HG02623 (cell line): ENCODE measurements around the gene DHX58.

Experiments
- ATAC-seq: cut with Tn5 transposase; IDR thresholded peaks from one replicate; pipeline ENCODE4 v1.9.1; 2021; ENCODE audit warnings: moderate library complexity; ENCODE audit not compliant: unreplicated experiment

DHX58 gene

DNA sequence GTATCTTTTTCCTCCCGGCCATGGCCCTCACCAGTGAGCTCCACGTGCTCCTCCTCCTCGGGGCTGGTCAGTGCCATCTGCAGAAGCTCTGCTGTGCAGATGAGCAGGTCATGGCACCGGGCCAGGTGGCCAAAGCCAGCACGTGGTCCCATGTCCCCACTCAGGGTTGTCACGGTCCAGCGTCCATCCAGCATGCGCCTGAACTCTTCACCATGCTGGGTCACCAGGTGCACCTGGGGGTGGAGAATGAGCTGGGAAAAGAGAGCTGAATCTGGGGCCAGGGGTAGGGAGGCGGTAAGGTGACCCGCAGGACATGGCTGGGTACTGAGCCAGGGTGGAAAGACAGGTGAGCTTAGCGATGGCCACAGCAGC lies 1.3 kb downstream of the DHX58 start:
- no peak for ATAC-seq

DNA sequence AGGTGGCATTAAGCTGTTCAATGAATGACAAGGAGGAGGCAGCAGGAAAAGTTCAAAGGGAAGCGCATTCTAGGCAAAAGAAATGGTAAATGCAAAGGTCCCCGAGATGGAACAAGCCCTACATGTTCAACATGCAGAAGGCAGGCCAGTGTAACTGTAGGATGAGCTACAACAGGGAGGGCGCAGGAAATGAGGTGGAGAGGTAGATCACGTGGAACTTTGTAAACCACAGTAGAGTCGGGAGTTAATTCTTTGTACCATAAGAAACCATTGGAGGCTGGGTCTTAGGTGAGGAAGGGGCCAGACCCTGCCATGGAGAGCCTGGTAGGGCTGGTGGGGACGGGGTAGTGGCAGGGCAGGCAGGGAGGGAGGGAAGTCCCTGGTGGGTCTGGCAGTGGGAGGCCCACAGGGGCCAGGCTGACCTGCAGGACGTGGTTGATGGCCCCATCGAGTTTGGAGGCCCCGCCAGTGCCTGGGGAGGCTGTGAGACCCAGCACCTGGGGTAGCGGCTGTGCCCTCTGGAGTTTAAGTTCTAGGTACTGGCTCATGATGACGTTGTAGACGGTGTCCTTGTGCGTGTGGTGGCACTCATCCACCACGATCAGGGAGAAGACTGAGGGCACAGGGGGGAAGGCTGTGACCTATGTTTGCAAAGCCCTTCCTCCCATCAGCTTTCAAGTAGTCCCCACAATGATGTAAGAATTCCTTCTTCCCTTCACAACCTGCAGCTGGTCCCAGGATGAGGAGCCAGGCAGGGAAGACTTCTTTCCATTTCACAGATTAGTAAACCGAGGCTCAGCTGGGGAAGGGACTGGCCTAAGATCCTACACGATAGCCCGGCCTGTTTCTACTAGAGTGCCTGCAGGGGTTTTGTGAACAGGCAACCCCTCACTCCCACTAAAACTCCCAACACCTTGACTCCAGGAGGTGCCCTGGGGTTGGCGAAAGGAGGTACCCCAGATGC lies 1.9 kb downstream of the DHX58 start:
- ATAC-seq: no peak

DNA sequence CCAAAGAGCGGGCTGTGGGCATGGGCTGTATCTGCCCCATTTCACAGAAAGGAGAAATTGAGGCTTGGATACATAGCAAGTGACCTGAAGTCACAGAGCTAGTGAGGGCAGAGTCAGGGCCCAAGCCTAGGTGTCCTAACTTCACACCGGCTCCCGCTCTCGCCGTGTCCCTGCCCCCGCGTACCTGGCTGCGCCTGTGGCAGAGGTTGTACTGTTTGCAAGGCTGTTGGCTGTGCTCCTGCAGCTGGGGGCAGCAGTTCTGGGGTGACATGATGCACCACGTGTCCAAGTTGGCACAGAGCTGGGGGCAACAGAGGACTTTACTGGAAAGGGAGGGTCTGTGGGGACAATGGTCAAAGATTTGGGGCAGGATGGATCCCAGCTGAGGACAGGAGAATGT lies 3.4 kb downstream of the DHX58 start:
- ATAC-seq: no peak

DNA sequence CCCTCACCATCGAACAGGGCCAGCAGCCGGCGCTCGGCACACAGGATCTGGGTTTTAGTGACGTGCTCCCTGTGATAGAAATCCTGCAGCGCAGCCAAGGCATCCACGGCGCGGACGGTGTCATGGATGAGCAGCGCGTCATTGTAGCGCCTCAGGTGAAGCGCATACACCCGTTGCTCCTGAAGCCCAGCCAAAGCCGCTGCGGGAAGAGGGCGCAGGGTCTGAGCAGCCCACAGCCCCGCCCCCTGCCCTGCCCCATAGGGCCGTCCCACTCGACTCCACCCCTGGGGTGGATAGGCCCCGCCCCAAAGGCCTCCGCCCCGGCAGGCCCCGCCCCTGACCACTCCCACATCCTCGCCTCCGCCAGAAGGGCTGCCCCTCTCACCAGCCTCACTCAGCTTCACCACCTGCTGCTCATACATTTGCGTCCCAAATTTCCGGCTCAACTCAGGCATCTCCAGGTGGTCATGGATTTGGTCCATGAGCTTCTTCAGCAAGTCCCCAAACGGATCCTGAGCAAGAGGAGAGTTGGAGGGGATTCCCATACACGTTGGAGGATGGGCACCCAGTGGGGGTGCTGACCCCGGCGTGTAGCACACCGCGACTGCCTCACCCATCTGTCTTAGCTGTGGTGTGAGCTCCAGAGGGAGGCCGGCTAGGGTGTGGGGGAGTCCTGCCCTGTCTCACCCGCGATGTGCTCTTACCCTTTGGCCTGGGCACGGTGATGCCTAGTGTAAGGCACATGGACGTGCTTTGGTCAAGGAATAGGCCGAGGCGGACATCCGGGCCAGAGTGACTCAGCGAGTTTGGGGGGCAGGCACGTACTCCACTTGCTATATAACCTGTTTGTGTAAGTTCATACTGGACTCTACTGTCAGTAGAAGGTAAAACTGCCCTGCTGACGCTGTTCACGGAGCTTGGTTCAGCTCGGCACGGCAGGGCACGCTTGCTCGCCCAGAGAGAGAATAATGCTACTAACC lies 4.6 kb downstream of the DHX58 start:
- ATAC-seq: peak; percentile 65

DNA sequence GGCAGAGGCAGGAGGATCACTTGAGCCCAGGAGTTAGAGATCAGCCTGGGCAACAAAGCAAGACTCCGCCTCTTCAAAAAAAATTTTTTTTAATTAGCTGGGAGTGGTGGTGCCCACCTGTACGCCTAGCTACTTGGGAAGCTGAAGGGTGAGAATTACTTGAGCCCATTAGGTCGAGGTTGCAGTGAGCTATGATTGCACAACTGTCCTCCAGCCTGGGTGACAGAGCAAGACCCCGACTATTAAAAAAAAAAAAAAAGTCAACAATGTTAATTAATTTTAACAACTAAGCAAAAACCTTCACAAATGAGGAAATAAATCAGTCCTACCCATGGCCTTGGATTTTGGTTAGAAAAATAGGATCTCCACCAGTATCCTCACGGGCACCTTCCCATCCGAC lies 5.4 kb downstream of the DHX58 start:
- no peak for ATAC-seq

DNA sequence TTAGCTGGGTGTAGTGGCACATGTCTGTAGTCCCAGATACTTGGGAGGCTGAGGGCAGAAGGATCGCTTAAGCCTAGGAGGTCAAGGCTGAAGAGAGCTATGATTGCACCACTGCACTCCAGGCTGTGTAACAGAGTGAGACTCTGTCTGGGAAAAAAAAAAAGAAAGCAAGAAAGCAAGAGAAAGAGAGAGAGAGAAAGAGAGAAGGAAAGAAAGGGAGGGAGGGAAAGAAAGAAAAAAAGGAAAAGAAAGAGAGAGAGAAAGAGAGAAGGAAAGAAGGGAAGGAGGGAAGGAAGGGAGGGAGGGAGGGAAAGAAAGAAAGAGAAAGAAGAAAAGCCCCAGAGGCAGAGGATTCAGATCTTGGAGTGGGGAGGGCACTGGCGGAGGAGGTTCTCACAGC lies 6.5 kb downstream of the DHX58 start:
- no peak for ATAC-seq

DNA sequence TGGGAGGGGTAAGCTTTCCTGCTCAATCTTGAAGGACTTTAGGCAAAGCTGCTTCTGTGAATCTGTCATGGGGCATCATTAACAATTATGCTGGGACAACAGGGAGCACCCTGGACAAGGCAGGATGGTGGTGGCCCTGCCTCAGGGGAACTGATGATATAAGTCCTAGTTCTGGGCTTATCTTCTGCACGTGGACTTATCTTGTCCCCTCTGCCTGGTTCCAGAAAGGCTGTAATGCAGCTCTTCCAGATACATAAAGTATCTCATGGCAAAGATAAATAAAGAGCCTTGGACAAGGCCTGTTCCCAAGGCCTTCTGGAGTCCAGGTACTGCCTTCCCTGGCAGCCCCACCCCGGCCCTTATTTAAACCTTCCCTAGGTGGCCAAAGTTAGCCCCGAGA lies 8.2 kb downstream of the DHX58 start:
- no peak for ATAC-seq

DNA sequence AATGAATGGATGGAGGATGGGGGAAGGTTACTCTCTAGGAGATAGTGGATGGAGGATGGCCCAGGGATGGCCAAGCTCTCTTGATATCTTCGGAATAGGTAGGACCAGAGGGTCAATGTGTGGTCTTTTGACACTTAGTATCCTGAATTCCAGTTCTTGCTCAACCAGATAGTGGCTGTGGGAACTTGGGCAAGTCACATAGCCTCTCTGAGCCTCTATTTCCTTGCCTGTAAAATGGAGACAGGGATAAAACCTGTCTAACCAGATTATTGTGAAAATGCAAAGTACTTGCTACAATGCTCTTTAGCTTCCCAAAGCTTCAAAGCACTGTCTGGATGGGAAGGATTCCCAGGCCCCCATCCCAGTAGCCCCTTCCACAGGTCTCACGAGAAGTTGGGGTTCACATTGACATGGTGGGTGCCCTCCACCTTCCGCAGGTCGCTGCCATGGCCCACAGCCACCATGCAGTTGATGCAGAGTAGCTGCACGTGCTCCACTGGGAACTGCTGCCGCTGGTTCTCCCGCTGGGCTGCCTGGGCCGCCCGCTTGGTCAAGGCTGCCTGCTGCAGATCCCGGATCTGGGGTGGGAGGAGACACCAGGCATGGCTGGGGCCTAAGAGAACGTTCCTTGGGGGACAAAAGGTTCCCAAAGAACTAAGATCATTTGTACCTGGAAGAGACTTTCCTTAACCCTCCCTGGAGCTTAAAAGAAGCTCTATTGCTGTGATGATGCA lies 9.1 kb downstream of the DHX58 start:
- ATAC-seq: no peak

DNA sequence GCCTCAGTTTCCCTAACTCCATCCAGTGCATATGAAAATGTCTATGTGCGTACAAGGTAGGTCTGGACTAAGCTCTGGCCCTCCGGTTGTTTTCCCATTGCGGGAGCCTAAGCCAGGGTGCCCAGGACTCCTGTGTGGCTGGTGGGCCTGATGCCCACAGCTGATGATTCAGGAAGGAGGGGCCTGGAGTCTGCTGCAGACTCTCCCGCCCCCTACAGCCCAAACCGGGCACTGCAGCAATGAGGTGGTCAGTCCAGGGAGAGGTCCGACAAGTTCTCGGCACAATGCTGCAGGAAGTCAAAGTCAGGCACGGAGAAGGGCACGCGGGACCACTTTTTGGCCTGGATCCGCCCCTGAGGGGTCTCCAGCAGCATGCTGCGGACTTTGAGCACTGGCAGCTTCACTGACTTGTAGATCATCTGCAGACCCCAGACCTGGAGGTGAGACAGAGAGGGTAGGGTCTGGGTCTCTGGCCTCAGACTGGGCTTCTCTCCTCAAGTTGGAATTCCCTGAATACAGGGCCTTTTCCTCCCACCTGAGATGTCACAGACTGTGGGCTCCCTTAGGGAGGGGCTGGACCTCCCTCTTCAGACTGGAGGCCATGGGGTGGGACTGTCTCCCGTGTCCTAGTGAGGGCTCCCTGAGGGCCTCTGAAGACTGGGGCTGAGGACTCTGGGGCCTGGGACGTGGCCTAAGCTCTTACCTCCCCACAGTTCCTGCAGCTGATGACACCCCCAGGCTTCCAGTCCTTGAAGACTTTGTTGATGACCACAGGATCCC lies 10.8 kb downstream of the DHX58 start:
- ATAC-seq: no peak

DNA sequence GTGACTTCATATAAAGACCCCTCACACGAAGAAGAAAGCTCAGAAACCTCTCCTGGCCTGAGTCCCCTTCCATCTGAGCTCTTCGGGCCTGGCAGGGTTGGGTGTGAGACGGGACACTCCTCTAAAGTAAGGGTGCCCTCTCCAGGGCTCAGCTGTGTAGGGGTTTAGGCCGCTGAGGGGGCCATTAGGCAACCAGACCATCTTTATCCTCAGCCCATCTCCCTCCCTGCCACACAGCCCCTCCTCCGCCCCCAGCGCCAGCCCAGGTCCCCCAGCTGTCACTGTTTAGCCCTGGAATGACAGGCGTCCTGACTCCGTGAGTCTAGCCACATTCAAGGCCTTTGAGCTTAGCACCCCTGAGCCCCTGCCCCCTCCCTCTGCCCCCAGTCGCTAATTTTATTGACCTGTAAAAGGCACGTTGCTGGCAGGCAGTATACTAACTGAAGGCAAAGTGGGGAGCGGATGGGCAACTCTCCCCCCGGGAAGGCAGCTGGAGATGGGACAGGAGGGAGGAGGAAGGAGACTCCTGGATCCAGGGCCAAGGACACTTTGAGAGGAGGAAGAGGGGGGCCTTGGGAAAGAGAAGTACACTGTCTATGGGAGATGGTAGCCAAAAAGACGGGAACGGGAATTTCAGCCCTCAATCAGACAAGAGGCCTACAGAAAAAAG lies 13.6 kb downstream of the DHX58 start:
- ATAC-seq: no peak

DNA sequence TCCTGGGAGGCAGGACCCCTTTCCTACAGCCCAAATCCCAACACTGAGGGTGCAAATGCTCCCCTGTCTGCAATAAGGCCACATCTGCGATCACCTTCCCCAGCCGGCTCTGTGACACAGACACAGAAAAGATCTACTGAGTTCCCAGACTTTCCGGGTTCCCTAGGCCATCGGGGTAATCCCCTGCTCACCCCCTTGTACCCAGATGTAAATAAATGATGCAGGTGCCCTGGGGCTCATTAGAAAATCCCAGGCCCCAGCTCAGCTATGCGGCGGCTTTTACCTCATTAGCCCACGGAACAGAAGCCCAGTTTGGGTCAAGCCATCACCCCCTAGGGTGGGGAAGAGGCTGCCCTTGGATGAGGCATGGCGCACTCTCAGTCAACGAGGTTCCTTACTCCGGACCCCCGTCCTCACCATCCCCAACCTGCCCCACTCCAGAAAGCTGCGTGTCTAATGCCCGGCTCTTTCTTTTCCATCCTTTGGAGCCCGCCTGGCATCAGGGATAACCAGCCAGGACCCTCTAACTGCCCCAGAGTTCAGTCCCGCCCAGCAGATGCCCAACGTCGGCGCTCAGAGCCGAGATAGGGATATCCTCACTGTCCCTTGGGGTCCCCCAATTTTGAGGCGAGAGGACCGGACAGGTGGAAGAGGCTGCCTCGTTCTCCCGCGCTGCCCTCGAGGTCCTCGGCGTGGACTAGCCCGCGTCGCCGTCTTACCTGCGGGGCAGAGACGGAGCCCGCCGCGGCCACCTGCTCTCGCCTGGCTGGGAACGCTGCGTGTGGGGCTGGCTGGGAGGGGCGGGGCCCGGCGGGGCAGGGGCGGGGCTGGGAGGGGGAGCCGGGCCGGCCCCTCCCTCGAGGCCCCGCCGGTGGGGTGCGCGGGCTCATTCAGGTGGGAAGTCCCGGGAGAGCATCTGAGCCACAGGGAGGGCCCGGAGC lies 14.6 kb downstream of the DHX58 start, which contains the start of gene ZNF385C:
Gene ZNF385C (minus strand): TSS at position 783 of the 941 bp plus-strand sequence. CDS start 35,417 bp downstream, outside the sequence.
- no peak for ATAC-seq

DNA sequence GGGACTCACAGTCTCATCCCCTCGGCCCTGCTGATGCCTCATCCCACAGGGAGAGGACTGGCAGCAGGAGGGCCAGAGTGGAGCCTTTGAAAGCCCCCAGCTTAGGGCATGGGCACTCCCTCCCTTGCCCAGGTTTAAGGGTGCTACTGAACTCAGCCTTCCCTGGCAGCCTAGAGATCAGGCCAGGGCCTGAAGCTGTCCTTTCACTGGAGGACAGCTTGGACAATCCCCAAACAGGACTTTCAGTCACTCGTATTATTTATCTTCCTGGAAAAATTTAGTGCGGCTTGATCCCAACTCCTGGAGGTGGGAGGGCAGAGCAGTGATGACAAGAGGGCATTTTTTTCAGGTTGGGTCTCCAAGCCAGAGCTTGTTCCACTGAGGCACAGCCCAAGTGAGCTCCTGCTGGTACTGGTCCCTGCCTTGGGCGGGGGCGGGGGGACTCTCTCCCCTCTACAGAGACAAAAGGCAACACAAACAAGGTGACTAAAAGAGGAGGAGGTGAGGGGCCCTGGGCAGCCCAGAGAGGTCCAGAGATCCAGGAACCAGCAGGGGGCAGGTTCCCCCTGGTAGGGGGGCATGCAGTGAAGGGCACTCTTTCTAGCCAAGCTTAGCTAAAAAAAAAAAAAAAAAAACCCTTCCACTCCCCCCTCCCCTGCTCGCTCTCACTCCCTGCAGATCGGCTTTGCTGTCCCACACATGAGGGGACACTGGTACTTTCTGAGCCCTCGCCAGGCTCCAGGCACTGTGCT lies 16.0 kb downstream of the DHX58 start:
- ATAC-seq: no peak

DNA sequence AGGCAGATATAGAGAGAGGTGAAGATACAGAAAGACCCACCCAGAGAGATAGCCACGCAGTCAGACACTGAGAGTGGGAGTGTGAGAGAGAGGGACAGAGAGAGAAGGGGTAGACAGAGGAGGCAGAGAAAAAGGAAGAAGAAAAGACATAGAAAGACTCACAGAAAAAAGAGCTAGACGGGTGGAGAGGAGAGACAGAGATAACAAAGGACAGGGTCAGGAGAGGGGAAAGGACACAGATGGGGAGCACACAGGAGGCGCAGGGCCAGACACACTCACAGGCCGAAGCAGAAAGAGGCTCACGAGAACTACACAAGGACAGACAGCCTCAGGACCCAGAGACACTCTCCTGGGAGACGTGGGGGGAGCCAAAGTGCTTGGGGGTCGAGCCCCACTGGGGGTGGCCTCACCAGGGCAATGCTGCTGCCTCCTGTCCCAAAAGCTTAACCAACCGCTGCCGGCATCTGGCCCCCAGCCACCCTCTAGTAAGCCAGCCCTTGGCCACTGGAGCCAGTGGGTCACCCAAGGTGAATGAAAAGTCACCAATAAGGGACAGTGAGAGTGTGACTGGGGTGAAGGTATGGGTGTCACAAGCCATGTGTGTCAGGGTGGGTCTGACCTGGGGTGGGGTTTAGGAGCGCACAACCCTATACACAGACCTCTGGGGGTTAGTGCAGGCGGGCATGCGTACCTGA lies 18.0 kb downstream of the DHX58 start:
- no peak for ATAC-seq

DNA sequence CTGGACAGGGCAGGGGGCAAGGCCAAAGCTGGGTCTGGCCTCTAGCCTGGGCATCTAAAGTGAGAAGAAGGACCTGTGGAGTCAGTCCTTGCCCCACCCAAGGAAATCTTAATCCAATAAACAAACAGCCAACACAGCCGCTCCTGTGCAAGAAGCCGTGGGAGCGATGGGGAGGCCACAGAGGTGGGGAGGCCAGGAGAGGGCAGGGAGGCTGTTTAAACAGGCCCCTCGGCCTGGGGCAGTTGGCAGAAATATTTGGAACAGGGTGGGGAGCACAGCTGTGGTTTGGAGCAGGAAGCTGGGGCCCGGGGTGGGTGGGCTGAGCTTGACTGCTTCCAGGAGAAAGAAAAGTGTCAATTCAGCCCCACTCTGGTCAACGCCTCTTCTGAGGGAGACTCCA lies 19.6 kb downstream of the DHX58 start:
- ATAC-seq: no peak

DNA sequence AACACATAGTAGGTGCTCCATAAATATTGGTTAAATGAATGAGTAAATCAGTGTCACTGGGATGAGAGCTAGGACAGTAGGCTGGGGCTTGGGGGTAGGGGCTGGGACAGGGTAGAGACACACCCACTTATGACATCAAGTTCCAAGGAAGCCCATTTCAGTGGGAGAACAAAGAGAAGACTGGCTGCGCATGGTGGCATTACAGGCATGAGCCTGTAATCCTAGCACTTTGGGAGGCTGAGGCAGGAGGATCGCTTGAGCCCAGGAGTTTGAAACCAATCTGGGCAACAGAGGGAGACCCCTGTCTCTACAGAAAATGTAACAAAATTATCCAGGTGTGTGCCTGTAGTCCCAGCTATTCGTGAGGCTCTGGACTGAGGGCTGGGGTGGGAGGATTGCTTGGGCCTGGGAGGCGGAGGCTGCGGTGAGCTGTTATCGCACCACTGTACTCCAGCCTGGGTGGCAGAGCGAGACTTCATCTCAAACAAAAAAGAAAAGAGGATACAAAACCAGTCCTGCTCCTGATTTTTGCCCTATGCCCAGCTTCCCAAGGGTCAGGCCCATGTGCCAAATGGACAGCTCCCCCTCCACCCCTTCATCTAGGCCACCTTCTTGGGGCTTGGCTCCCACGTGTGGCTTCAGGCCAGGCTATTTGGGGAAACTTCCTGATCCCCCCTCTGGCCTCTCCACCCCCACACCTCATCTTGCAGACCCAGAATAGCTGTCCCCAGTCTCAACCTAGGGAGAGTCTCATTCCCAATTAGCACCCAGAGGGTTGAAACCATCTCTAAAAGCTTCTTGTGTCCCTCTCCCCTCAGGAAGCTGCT lies 21.3 kb downstream of the DHX58 start:
- ATAC-seq: no peak

DNA sequence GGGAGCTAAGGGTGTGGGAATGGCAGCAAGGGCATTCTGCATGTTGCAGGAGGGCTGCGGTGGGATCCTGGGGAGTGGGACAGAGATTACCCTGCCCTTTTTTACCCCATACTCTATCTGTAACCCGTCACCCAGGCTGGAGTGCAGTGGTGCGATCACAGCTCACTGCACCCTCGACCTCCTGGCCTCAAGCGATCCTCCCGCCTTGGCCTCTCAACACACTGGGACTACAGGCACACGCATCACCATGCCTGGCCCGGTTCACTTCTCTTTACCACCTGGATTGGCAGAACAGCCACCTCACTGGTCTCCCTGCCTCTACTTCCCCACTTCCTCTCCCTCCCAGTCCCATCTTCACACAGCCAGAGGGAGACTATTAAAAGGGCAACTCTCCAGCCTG lies 23.8 kb downstream of the DHX58 start:
- ATAC-seq: no peak
